Adrenal gland (tissue), 5 donors: ENCODE results near the gene CPLANE2.

Experiments used
- POLR2A ChIP-seq, 2 donors: fragments of 450-650 bp; IDR thresholded peaks; one replicate each; pipeline ENCODE4 v1.6.1; 2017; ENCODE audit warnings: antibody characterized with exemption in 2 of 2, mild to moderate bottlenecking in 2 of 2, moderate library complexity in 1 of 2
- TF ChIP-seq, protein P1 (sequence below), 6 experiments: fragments of 450-650 bp in 4 of 6; fragments of 200-600 bp in 2 of 6; sonication (generic) in 1 of 6; IDR thresholded peaks; 1 replicate in 5 of 6; 2 replicates in 1 of 6; pipeline versions ENCODE4 v1.5.1 to v1.8.0; 2016 to 2021; ENCODE audit warnings: antibody characterized with exemption in 6 of 6, mild to moderate bottlenecking in 2 of 6, moderate library complexity in 1 of 6
- donor health status: DM: no; HTN: no; CAD: no.

DNA sequence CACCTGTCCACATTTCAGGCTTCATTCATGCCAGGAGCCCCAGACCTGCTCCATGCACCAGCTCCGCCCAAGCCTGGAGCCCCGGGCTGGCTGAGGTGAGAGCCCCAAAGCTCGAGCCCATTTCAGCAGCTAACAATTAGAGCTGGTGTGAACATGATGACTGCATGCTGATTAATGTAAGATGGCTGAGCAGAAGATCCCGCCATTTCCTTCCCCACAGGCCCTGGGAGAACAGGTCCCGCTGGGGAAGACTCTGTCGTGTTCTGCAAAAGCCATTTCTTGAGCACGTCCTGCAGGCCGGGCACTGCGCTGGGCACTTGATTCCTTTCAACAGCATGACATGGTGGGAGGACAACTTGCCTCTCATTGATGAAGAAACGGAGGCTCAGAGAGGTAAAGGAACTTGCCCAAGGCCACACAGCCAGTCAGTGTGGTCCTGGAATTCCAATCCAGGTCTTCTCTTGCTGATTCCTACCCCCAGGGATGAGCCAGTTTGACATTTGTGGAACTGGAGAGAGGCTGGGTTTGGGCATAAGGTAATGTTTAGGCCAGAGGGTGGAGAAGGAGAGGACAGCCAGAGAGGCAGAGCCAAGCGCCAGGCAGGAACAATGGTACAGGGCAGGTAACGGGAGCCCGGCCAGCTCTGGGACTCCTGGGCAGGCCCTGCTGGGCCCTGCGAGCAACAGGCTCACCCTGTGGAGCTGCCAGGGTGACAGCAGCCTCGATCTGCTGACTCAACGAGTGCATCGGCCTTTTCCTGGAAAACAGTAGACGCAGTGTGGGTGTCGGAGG is 53.0 kb downstream of the CPLANE2 start:
- TF ChIP-seq, protein P1, sequence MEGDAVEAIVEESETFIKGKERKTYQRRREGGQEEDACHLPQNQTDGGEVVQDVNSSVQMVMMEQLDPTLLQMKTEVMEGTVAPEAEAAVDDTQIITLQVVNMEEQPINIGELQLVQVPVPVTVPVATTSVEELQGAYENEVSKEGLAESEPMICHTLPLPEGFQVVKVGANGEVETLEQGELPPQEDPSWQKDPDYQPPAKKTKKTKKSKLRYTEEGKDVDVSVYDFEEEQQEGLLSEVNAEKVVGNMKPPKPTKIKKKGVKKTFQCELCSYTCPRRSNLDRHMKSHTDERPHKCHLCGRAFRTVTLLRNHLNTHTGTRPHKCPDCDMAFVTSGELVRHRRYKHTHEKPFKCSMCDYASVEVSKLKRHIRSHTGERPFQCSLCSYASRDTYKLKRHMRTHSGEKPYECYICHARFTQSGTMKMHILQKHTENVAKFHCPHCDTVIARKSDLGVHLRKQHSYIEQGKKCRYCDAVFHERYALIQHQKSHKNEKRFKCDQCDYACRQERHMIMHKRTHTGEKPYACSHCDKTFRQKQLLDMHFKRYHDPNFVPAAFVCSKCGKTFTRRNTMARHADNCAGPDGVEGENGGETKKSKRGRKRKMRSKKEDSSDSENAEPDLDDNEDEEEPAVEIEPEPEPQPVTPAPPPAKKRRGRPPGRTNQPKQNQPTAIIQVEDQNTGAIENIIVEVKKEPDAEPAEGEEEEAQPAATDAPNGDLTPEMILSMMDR (IDR thresholded peaks at IDR 0.05): no peak
- TF ChIP-seq POLR2A (IDR thresholded peaks at IDR 0.05): no peak
